Measurements from ENCODE around the gene ECT2L. TPM values are rescaled to one million over a fixed set of nuclear protein-coding genes. Genes with fewer than 3 reads are reported as not detected.

Gene ECT2L
- total and polyA plus RNA-seq, 2 donors (not counting 1 experiment from before 2014, with no cell fraction given), result 0.17 TPM; not detected in 1

DNA sequence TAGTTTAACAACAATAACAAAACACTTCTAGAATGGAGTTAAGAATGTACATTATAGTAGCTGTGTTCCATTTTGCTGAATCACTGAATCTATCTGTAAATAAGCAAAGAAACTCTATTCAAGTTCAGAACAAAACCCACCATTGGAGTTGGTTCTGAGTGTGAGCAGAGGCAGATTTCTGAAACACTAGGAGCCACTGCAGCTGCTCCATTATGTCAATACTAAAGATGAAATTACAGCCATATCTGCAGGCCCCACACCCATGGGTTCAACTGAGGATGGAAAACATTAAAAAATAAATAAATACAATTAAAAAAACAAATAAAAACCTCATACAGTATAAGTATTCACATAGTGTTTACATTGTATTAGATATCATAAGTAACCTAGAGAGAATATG is 101.1 kb downstream of the ECT2L start:
- no peak overlapping the region for H3K9ac ChIP-seq (ENCODE audit: insufficient read depth, low read length)
- no peak overlapping the region for H2AFZ ChIP-seq (ENCODE audit: low read length)
- H3K27me3 ChIP-seq (ENCODE audit: control insufficient read depth, insufficient read depth, low read length), result no peaks in the 10 kb centered on the region
- H3K27ac ChIP-seq (ENCODE audit: insufficient read depth, low read length), result no peak overlapping the region
- H3K4me3 ChIP-seq (replicated peaks in 1 of 4; ENCODE audit: control extremely low read depth in 1 of 4, insufficient read depth in 1 of 4, low read depth in 3 of 4, low read length in 4 of 4), result no peak overlapping the region
- H3K79me2 ChIP-seq (ENCODE audit: control insufficient read depth, insufficient read depth, low read length), result no peaks in the 10 kb centered on the region
- no peak for TF ChIP-seq EZH2 (IDR thresholded peaks at IDR 0.05; ENCODE audit: low read length, missing control alignments)
- TF ChIP-seq, protein P1, sequence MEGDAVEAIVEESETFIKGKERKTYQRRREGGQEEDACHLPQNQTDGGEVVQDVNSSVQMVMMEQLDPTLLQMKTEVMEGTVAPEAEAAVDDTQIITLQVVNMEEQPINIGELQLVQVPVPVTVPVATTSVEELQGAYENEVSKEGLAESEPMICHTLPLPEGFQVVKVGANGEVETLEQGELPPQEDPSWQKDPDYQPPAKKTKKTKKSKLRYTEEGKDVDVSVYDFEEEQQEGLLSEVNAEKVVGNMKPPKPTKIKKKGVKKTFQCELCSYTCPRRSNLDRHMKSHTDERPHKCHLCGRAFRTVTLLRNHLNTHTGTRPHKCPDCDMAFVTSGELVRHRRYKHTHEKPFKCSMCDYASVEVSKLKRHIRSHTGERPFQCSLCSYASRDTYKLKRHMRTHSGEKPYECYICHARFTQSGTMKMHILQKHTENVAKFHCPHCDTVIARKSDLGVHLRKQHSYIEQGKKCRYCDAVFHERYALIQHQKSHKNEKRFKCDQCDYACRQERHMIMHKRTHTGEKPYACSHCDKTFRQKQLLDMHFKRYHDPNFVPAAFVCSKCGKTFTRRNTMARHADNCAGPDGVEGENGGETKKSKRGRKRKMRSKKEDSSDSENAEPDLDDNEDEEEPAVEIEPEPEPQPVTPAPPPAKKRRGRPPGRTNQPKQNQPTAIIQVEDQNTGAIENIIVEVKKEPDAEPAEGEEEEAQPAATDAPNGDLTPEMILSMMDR (conservative IDR thresholded peaks at IDR 0.05 in 1 of 2, IDR thresholded peaks at IDR 0.05 in 1 of 2; ENCODE audit: low read depth in 1 of 2, low read length in 2 of 2), result no peak
- H3K36me3 ChIP-seq (ENCODE audit: control insufficient read depth, insufficient read depth, low read length), result peaks cover 2% of the 10 kb centered on the region
- H3K4me2 ChIP-seq (ENCODE audit: extremely low read depth, insufficient read depth, low read length), result no peak overlapping the region
- H4K20me1 ChIP-seq (ENCODE audit: control insufficient read depth, extremely low read depth, insufficient read depth, low read length), result no peaks in the 10 kb centered on the region
- H3K4me1 ChIP-seq (ENCODE audit: control insufficient read depth, extremely low read depth, insufficient read depth, low read length), result no peaks in the 10 kb centered on the region
- no peaks in the 10 kb centered on the region for H3K9me3 ChIP-seq (ENCODE audit: control insufficient read depth, insufficient read depth, low read depth, low read length)
- no peak for DNase-seq (ENCODE audit: low read depth in 2 of 2)

GRCh38 chr6:138907167-138907566 is 111.3 kb downstream of the ECT2L start:
- Histone ChIP-seq H3K27me3 (ENCODE audit: control insufficient read depth, insufficient read depth, low read length) (no peaks in the 10 kb centered on the region), H3K36me3 (ENCODE audit: control insufficient read depth, insufficient read depth, low read length) (peaks cover 2% of the 10 kb centered on the region), H4K20me1 (ENCODE audit: control insufficient read depth, extremely low read depth, insufficient read depth, low read length) (no peaks in the 10 kb centered on the region), H3K4me2 (ENCODE audit: extremely low read depth, insufficient read depth, low read length) (no peak overlapping the region), H3K79me2 (ENCODE audit: control insufficient read depth, insufficient read depth, low read length) (no peaks in the 10 kb centered on the region), H3K4me3 (replicated peaks in 1 of 4; ENCODE audit: control extremely low read depth in 1 of 4, insufficient read depth in 1 of 4, low read depth in 3 of 4, low read length in 4 of 4) (no peak overlapping the region), H3K27ac (ENCODE audit: insufficient read depth, low read length) (no peak overlapping the region), H3K9ac (ENCODE audit: insufficient read depth, low read length) (no peak overlapping the region), H3K9me3 (ENCODE audit: control insufficient read depth, insufficient read depth, low read depth, low read length) (no peaks in the 10 kb centered on the region), H2AFZ (ENCODE audit: low read length) (no peak overlapping the region), H3K4me1 (ENCODE audit: control insufficient read depth, extremely low read depth, insufficient read depth, low read length) (no peaks in the 10 kb centered on the region)
- no peak for DNase-seq (ENCODE audit: low read depth in 2 of 2)
- TF ChIP-seq, protein P1 (conservative IDR thresholded peaks at IDR 0.05 in 1 of 2, IDR thresholded peaks at IDR 0.05 in 1 of 2; ENCODE audit: low read depth in 1 of 2, low read length in 2 of 2), result no peak
- no peak for TF ChIP-seq EZH2 (IDR thresholded peaks at IDR 0.05; ENCODE audit: low read length, missing control alignments)

DNA sequence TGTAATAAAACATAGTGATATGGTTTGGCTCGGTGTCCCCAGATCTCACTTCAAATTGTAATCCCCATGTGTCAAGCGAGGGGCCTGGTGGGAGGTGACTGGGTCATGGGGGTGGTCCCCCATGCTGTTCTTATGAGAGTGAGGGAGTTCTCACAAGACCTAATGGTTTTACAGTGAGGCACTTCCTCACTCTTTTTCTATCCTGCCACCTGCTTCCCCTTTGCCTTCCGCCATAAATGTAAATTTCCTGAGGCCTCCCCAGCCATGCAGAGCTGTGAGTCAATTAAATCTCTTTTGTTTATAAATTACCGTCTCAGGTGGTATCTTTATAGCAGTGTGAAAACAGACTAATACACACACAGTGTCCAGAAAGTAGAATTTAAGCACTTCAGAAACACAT is 113.6 kb downstream of the ECT2L start:
- H3K36me3 ChIP-seq (ENCODE audit: control insufficient read depth, insufficient read depth, low read length), result peaks cover 2% of the 10 kb centered on the region
- H3K4me1 ChIP-seq (ENCODE audit: control insufficient read depth, extremely low read depth, insufficient read depth, low read length), result no peaks in the 10 kb centered on the region
- H3K4me3 ChIP-seq (replicated peaks in 1 of 4; ENCODE audit: control extremely low read depth in 1 of 4, insufficient read depth in 1 of 4, low read depth in 3 of 4, low read length in 4 of 4), result no peak overlapping the region
- H3K4me2 ChIP-seq (ENCODE audit: extremely low read depth, insufficient read depth, low read length), result no peak overlapping the region
- no peak for DNase-seq (ENCODE audit: low read depth in 2 of 2)
- no peak overlapping the region for H2AFZ ChIP-seq (ENCODE audit: low read length)
- no peak overlapping the region for H3K9ac ChIP-seq (ENCODE audit: insufficient read depth, low read length)
- no peaks in the 10 kb centered on the region for H3K79me2 ChIP-seq (ENCODE audit: control insufficient read depth, insufficient read depth, low read length)
- H4K20me1 ChIP-seq (ENCODE audit: control insufficient read depth, extremely low read depth, insufficient read depth, low read length), result no peaks in the 10 kb centered on the region
- TF ChIP-seq, protein P1 (conservative IDR thresholded peaks at IDR 0.05 in 1 of 2, IDR thresholded peaks at IDR 0.05 in 1 of 2; ENCODE audit: low read depth in 1 of 2, low read length in 2 of 2), result no peak
- no peak for TF ChIP-seq EZH2 (IDR thresholded peaks at IDR 0.05; ENCODE audit: low read length, missing control alignments)
- H3K27ac ChIP-seq (ENCODE audit: insufficient read depth, low read length), result no peak overlapping the region
- no peaks in the 10 kb centered on the region for H3K27me3 ChIP-seq (ENCODE audit: control insufficient read depth, insufficient read depth, low read length)
- no peaks in the 10 kb centered on the region for H3K9me3 ChIP-seq (ENCODE audit: control insufficient read depth, insufficient read depth, low read depth, low read length)
